GM21367 (cell line): Measurements from ENCODE around the gene TPRX2.
"Not testable (repeated sequence)": the region's sequence is repeated elsewhere in the genome, so short reads cannot be mapped to it uniquely, and the experiment has no call there.

Experiments used
- ATAC-seq: cut with Tn5 transposase; IDR thresholded peaks from one replicate; pipeline ENCODE4 v1.9.1; 2021; ENCODE audit not compliant: unreplicated experiment

The TPRX2 gene

DNA sequence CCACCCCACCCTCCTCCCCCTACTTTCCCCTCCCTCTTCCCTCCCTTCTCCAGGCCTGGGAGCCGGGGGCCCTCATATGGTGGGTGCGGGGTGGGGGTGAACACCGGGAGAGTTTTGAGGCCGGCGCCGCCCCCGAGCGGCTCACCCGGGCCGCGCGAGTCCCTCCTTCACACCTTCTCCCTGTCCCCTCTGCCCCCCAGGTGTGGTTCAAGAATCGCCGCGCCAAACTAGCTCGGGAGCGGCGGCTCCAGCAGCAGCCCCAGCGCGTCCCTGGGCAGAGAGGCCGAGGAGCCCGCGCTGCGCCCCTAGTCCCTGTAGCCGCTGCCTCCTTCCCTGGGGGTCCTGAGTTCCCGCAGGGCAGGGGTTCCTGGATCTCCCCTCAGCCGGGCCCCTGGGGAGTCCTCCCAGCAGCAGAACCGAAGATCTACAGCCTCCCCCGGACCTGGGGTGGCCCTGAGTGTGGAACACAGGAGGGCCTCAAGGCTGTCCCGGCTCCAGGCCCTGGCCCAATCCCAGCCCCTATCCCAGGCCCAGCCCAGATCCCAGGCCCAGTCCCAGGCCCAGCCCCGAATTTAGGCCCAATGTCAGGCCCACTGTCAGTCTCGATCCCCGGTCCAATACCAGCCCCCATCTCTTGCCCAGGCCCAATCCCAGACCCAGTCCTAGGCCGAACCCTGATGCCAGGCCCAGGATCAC is 1.7 kb downstream of the TPRX2 start:
- ATAC-seq, result no peak

DNA sequence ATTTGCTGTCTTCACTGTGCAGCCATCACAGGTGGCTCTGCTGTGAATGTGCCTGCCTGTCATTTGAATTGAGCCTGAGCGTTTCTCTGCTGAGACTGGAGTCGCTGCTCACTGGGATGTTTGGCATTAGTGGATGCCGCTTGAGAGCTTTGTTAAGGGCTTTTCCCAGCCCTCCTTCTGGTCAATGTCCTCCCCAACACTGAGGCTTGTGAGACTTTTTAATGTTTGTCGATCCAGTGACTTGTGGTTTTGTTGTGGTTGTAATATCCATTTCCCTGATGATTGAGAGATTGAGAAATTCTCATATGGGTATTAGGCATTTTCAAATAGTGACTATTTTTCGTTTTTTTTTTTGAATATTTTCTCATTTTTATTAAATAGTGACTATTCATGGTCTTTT is 2.6 kb downstream of the TPRX2 start:
- ATAC-seq, result no peak

DNA sequence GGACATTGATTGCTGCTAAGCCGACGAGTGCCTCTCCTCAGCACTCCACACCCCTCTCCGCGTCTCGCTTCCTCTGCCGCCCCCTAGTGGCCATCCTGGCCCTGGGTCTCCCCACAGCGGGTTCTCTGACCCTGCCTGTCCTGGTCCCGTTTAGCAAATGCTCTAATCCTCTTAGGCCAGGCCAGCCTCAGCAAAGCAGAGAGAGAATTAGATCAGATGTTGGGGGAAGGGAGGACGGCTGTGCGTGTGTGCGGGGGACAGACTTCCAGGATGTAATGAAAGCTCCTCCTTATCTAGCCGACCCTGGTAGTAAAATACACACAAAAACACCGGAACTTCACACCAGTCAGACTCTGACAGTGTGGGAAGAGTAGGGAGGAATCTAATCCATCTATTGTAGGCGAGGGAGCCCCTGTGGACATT is 4.5 kb downstream of the TPRX2 start:
- no peak for ATAC-seq

DNA sequence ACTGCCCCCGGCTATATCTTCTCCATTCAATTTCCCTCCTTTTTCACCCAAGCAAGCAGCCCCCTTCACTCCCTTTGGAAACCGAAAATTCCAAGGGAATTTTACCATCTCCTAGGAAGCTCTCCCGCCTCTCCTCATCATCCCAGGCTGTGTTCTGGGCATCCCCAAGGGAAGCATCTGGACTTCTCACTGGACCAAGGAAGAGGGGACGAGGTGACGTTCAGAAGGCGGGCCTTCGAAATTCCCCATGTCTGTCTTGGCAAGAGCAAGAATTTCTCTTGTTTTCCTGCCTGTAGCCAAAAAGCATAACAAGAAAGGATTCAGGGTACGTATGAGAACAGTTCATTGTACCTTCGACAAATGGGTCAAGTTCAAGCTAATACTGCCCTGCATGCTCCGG is 6.1 kb downstream of the TPRX2 start:
- no peak for ATAC-seq

DNA sequence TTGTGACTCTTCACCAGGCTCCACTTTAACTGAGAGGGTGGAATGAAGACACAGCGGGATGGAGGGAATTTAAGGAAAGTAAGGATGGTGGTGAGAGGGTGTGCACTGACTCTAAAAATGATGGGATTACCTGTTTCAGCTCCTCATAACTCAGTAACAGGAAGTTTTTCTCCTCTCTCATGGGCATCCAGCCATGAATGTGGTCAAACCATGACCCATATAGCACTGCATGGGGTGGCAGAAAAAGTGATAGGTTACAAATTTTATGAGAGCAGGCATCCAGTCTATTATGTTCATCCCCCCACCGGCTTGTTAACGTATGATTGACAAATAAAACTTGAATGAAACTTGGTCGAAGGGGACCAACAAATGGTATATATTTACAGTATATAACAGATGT is 19.9 kb downstream of the TPRX2 start:
- ATAC-seq, result no peak

DNA sequence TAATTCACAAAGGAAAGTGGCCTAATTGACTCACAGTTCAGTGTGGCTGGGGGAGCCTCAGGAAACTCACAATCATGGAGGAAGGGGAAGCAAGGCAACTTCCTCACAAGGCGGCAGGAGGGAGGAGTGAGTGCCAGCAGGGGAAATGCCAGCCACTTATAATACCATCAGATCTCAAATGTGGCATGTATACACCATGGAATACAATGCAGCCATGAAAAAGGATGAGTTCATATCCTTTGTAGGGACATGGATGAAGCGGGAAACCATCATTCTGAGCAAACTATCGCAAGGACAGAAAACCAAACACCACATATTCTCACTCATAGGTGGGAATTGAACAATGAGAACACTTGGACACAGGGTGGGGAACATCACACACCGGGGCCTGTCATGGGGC is 20.4 kb downstream of the TPRX2 start:
- not testable (repeated sequence) for ATAC-seq

DNA sequence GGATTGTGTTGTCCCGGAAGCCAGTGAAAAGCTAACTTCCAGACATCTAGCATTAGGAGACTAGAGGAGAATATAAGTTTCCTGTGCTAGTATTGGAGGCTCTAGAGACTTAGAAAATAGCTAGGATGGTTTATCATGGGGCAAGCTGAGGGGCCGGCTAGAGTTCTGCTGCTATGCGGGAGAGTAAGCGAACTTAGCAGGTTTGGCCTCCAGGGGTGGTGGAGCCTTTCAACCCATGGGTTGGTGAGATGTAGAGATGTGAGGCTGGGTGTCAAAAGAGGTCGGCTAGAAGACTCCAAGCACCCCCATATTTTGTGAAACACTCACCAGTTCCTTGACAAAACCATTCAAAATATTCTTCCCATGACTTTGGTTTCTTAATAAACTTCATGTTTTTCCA is 22.7 kb downstream of the TPRX2 start:
- no peak for ATAC-seq

DNA sequence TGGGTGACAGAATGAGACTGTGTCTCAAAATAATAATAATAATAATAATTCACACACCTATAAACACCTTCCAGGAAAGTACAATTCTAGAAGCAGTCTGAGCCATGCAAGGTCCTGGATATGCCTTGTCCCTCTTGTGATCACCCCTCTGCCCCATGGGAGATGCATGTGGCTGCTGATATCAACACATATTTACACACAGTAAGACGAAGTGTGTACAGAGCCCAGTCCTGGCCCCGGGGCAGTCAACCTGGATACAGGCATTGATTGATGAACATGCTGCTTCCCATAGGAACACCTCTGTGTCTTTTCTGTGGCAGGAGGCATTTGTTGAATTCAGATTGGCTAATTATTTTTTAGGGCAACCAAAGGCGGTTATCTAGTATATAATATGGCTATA is 23.9 kb downstream of the TPRX2 start:
- ATAC-seq, result no peak

DNA sequence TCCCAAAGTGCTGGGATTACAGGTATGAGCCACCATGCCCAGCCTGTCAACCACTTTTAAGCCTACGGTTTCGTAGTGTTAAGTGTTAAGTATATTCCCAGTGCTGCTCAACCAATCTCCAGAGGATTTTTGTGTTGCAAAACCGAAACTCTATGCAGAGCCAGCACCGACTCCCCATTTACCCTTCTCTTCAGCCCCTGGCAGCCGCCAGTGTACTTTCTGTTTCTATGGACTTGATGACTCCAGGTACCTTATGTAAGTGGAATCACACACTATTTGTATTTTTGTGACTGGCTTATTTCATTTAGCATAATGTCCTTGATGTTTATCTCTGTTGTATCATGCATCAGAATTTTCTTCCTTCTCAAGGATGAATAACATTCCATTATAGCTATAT is 26.0 kb downstream of the TPRX2 start:
- ATAC-seq, result no peak

DNA sequence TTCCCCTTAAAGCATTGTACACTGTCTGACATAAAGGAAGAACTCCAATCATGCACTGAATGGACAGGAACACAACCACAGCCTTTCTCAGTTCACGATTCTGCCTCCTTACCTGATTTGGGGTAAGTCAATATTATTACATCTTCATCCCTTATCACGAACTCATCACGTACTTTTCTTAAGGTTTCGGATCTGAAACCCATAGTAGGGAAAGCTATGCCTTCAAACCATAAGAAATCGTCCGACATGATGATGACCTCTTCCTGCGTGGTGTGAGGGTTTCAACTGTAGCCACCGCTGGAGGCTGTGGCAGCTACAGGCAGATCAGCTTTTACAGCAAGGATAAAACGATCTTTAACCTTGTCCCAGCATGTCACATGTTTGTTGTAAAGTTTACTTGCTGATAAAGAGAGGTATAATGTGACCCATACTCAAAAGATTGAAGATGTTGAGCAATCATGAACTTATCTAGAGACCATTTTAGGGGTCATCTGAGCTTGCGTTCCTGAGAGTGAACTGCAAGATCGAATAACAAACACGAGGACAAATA is 27.1 kb downstream of the TPRX2 start, which contains the start of gene SULT2A1:
TSS of gene SULT2A1 (minus strand) at position 306 of the 550 bp plus-strand sequence. CDS start at position 248, 58 bp downstream.
- no peak for ATAC-seq

DNA sequence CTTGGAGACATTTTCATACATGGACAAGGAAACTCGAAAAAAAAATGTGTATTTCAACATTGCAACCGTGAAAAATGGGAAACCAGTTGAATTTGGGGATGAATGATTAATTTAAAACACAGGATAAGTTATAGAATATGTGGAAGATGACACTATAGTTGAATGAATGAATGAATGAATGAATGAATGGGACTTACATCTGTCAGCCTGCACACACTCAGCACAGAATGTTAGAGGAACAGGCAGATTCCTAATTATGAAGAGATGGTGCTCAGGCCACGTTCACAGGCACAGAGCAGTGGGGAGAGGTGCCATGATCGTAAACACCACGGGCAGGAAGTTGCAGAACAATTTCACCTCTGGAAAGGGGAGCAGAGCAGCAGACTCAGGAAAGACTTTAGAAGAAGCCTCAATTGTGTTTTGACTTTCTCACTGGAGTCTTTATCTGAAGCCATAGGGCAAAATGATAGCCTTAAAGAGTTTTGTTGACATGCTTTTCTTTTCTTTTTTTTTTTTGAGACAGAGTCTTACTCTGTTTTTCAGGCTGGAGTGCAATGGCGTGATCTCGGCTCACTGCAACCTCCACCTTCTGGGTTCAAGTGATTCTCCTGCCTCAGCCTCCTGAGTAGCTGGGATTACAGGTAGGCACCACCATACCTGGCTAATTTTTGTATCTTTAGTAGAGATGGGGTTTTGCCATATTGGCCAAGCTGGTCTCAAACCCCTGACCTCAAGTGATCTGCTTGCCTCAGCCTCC is 32.0 kb downstream of the TPRX2 start:
- no peak for ATAC-seq

DNA sequence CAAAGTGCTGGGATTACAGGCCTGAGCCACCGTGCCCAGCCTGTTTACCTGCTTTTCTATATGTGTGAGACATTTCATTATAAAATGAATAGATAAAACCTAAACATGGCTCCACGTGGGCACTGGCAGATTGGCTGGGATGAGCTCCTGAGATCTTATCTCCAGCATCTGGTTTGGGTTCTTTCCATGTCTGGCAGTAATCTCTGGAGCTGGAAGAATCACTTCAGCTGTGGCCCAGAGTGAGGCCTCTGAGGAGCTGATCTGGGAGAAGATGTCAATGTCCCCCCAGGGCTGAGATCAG is 32.5 kb downstream of the TPRX2 start:
- no peak for ATAC-seq

DNA sequence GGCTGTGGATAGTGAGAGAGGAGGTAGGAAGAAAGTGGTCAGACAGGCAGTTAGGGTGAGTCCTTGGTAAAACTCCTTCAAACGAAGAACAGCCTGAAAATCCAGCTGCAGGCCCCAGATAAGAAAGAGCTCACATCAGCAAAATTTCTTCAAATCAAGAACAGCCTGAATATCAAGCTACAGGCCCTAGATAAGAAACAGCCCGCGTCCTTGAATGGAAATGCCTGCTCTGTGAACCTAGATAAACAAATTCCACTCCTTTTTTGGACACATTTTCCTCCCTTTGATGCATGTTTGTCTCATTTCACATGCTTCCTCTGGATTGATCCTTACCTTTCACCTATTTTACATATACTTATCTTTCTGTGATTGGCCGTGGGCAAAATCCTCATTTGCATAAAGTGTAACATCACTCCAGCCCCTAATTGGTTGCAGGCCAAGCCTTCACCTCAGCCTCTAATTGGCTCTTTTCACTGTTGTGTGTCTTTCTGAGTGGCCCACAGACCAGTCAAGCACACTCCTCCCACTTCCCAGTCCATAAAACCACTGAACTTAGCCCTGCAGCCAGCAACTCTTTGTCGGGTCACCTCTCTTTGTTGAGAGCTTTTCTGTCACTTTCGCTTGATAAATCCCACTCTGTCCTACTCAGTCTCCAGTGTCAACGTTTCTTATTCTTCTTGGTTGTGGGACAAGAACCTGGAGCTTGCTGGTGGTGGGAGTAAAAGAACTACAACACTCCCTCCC is 33.1 kb downstream of the TPRX2 start:
- no peak for ATAC-seq

DNA sequence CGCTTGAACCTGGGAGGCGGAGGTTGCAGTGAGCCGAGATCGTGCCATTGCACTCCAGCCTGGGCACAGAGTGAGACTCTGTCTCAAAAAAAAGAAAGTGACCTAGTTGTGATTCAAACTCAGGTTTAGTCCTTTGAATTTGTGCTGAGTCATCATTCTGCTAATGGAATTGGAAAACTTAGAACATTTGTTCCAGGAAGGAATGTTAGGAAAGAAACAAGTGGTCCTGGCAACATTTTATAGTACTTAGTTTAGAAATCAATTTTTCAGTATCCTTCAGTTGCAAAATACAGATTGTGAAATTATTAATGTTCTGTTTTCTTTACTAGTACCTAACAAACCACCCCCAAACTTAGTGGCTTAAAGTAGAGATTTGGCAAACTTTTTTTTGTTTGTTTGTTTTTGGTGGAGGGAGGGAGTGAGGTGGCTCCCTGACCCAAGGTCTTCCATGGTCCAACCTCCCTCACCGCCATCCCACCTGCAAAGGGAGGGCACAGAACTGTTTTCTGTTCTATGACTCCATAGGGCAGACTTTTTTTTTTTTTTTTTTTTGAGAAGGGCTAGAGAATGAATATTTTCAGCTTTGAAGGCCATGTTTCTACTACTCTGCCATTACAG is 36.2 kb downstream of the TPRX2 start:
- no peak for ATAC-seq

DNA sequence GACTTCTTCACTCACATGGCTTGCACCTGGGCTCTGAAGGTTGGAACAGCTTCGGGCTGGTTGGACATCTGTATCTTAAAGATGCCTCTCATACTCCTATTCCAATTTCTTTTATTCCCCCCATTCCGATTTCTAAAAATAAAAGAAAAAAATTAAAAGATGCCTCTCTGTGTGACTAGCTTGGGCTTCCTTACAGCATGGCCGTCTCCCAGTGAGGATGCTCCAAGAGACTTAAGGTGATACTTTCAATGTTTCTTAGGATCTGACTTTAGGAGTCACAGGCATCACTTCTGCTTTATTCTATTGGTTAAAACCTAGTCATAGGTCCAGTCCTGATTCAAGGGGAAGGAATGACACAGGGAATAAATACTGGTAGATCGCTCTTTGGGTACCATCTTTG is 37.0 kb downstream of the TPRX2 start:
- no peak for ATAC-seq

DNA sequence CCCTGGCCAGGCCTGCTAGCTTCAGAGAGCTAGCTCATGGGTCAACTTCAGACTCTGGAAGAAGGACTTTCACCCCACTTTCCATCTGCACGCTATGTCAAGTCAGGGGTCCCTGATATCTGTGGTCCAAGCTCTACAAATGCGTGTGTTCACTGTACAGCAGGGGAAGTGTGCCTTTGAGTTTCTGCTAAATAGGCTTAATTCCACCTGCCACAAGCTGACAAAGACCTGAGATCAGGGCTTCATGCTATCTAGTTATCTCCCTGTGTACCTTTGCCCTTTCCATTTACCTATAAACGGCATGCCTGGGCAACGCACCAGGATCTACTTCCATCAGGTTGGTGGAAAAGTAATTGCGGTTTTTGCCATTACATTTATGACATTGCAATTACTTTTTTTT is 37.7 kb downstream of the TPRX2 start:
- no peak for ATAC-seq

DNA sequence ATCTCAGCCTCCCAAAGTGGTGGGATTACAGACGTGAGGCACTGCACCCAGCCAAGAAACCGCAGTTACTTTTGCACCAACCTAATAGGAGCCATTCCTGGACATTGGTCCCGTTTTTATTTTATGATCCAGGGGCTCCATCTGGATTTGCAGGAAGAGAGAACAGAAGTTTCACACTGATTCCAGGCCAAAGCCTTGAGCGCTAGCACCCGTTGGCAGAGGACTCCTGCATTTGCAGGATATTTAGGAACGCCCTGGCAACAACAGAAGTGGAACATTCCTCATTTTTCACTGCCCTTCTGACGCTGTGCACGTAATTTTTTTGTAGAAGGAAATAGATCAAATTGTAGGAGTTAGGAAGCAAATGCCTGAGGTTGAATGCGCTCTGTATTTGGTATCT is 38.8 kb downstream of the TPRX2 start:
- ATAC-seq, result no peak

DNA sequence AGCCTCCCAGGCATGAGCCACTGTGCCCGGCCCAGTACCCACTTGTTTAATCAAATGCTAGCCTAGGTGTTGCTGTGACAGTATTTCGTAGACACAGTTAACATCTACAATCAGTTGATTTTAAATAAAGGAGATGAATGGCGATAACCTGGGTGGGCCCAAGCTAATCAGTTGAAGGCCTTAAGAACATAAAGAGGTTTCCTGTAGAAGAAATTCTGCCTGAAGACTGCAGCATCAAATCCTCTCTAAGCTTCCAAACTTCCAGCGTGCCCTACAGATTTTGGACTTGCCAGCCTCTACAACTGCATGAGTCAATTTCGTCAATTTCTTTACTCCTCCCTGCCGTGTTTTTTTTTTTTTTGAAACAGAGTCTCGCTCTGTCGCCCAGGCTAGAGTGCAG is 40.3 kb downstream of the TPRX2 start:
- ATAC-seq, result no peak

DNA sequence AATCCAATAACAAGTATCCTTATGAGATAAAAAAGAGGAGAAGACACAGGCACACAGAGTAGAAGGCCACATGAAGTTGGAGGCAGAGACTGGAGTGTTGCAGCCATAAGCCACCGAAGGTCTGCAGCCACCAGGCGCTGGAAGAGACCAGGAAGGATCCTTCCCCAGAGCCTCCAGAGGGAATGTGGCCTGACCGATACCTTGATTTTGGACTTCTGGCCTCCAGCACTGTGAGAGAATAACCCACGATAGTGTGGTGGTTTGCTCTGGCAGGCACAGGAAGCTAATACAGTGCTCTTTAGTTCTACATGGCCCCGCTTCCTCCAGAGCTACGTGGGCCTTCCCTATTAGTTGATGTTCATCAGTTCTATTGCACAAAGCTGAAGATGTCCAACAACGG is 42.3 kb downstream of the TPRX2 start:
- ATAC-seq, result no peak

DNA sequence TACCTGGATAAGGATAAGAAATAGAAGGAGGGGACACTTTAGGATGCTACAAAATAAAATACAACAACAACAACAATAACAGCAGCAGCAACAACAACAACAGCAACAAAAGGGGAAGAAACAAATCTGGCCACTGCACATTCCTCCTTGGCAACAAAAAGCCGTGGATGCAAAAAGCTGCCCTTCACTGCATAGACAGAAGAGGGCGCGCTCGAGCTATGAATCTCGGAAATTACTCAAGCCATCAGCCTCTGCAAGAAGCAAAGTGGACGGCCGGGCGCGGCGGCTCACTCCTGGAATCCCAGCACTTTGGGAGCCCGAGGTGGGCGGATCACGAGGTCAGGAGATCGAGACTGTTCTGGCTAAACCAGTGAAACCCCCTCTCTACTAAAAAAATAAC is 50.3 kb downstream of the TPRX2 start:
- ATAC-seq, result not testable (repeated sequence)

DNA sequence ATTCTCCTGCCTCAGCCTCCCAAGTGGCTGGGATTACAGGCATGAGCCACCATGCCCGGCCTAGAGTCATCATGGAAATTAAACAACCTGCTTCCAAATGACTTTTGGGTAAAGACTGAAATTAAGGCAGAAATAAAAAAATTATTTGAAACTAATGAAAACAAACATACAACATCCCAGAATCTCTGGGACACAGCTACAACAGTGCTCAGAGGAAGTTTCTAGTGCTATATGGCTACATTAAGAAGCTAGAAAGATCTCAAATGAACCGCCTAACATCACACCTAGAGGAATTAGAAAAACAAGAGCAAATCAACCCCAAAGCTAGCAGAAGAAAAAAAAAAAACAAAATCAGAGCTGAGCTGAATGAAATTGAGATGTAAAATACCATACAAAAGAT is 51.2 kb downstream of the TPRX2 start:
- not testable (repeated sequence) for ATAC-seq
